Activated CD8-positive, alpha-beta T cell treated with anti-CD3 and anti-CD28 coated beads for 36 hours (primary cell): ENCODE data around the gene NDUFA6. TPM values are rescaled to one million over a fixed set of nuclear protein-coding genes. Genes with fewer than 3 reads are reported as not detected.

Experiments
- ATAC-seq: fragments of 200-7000 bp; cut with Tn5 transposase; one replicate; pipeline ENCODE4 v1.10.0; 2021; ENCODE audit warnings: mild to moderate bottlenecking, moderate library complexity
- CTCF ChIA-PET: fragments of 350-600 bp; sonication (Branson Sonifier 250); formaldehyde crosslinking; loops from one replicate; lab custom pipeline; 2021; ENCODE audit warnings: antibody characterized with exemption; lab: Charles Lee
- POLR2A ChIA-PET: fragments of 350-600 bp; sonication (Branson Sonifier 250); formaldehyde crosslinking; loops from one replicate; lab custom pipeline; 2021; ENCODE audit warnings: antibody characterized with exemption; lab: Charles Lee
- DNase-seq: peaks from one replicate; pipeline ENCODE4 v3.0.0-alpha.2; 2020
- H3K27ac Mint-ChIP-seq: one replicate; pipeline ENCODE4 v1.8.0; 2021; ENCODE audit warnings: mild to moderate bottlenecking, mixed read lengths
- H3K27me3 Mint-ChIP-seq: one replicate; pipeline ENCODE4 v1.8.0; 2021; ENCODE audit warnings: mixed read lengths
- H3K36me3 Mint-ChIP-seq: one replicate; pipeline ENCODE4 v1.8.0; 2021; ENCODE audit warnings: low read depth, mixed read lengths
- H3K4me1 Mint-ChIP-seq: one replicate; pipeline ENCODE4 v1.8.0; 2021; ENCODE audit warnings: low read depth, mixed read lengths
- H3K4me3 Mint-ChIP-seq: one replicate; pipeline ENCODE4 v1.8.0; 2021; ENCODE audit warnings: mild to moderate bottlenecking, moderate library complexity, mixed read lengths
- H3K9me3 Mint-ChIP-seq: one replicate; pipeline ENCODE4 v1.8.0; 2021; ENCODE audit warnings: mixed read lengths
- CTCF ChIP-seq: fragments of 200-600 bp; IDR thresholded peaks from one replicate; pipeline ENCODE4 v1.8.0; 2022; ENCODE audit warnings: antibody characterized with exemption, mild to moderate bottlenecking
- intact Hi-C: fragments of 100-400 bp; cut with micrococcal nuclease; formaldehyde crosslinking; loops from one replicate; pipeline ENCODE4 v1.10.0; 2022
- total RNA-seq, 2 experiments: library from RNA; stranded (reverse); gene quantifications; one replicate each; pipeline ENCODE4 v1.2.3, GENCODE V29; 2021

Gene NDUFA6
- total RNA-seq, 2 experiments from 2014 or later = 92.8 to 93.8 TPM

- peaks cover 15% of the 10 kb centered on the region for H3K36me3 Mint-ChIP-seq
- no peak overlapping the region for H3K27ac Mint-ChIP-seq
- no peaks in the 10 kb centered on the region for H3K9me3 Mint-ChIP-seq
- no peaks in the 10 kb centered on the region for H3K27me3 Mint-ChIP-seq
- H3K4me3 Mint-ChIP-seq = no peak overlapping the region
- intact Hi-C loops = no loop called here
- no peak for TF ChIP-seq CTCF
- peaks cover 19% of the 10 kb centered on the region for H3K4me1 Mint-ChIP-seq
- ChIA-PET CTCF (no interaction called here), POLR2A (no interaction called here)
- no peak for DNase-seq
- no peak for ATAC-seq
These were observed 23.6 kb downstream of the NDUFA6 start for GRCh38 chr22:42066937-42067336.

- H3K36me3 Mint-ChIP-seq = peaks cover 15% of the 10 kb centered on the region
- no peak overlapping the region for H3K27ac Mint-ChIP-seq
- H3K4me1 Mint-ChIP-seq = peaks cover 12% of the 10 kb centered on the region
- no peak overlapping the region for H3K4me3 Mint-ChIP-seq
- no peaks in the 10 kb centered on the region for H3K27me3 Mint-ChIP-seq
- CTCF ChIA-PET = no interaction called here
- no peak for TF ChIP-seq CTCF
- intact Hi-C loops = no loop called here
- DNase-seq (no peak), ATAC-seq (no peak)
- H3K9me3 Mint-ChIP-seq = no peaks in the 10 kb centered on the region
- POLR2A ChIA-PET = interaction anchor here (1.3 kb wide), 1 partner anchor 13 kb away, joined by 3 read pairs; the partner anchor contains the start of gene SMDT1
These were observed 24.3 kb downstream of the NDUFA6 start for GRCh38 chr22:42066126-42066761.

DNA sequence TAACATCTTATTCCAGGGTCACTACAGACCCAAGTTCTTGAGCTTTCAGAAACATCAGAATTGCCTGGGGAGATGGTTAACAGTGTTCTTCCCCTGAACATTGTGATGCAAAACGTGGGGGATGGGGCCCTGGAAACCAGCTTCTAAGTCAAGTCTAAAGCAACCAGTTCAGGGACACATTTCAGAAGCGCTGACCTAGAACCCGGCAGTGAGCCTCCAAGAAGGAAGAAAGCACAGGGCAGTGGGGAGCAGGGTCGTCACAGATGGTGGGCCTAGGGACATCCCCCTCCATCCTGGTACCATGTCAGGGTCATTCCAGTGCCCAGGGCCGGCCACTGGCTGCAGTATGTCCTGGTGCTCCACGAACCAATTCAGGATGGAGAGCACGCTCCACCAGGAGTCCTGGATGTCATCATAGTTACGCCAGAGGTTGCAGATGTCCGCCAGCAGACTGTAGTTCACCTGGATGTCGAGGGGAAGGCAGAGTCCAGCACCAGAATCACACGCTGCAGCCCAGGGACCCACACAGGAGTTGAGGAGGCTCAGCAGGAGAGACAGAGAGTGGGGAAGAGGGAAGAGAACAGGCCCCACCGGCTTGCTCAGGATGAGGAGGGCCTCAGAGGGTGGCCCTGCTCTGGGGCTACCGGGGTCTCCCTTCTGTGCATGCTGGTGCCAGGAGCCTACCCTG, 25.0 kb downstream of the NDUFA6 start:
- ChIA-PET POLR2A (interaction anchor here (1.1 to 1.3 kb wide), 2 partner anchors 10 to 14 kb away, joined by 3 read pairs; partner anchors contain the start of gene SMDT1), CTCF (no interaction called here)
- peaks cover 7% of the 10 kb centered on the region for H3K4me1 Mint-ChIP-seq
- H3K27ac Mint-ChIP-seq = no peak overlapping the region
- no peaks in the 10 kb centered on the region for H3K9me3 Mint-ChIP-seq
- H3K4me3 Mint-ChIP-seq = no peak overlapping the region
- DNase-seq (no peak), ATAC-seq (no peak)
- H3K27me3 Mint-ChIP-seq = no peaks in the 10 kb centered on the region
- peaks cover 18% of the 10 kb centered on the region for H3K36me3 Mint-ChIP-seq
- TF ChIP-seq CTCF = no peak
- intact Hi-C loops = no loop called here

DNA sequence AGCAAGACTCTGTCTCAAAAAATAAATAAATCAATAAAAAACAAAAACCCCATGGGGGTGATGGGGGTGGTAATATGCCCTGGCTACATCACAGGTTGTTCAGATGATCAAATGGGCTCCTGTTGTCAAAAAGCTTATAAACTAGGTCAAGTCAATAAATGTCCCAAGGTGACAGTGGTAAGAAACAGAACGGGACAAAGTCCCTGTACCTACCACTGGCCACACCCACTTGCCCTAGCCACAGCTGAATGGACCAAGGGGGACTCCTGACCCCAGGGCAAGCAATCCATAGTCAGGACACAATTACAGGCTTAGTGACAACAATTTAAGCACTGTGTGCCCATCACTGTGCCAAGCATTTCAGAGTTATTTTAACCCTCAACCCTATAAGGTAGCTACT, 25.9 kb downstream of the NDUFA6 start:
- POLR2A ChIA-PET = interaction anchor here (0.9 to 1.3 kb wide), 3 partner anchors 11 to 14 kb away, joined by 3 read pairs; partner anchors contain the start of gene SMDT1
- CTCF ChIA-PET = no interaction called here
- no peak for DNase-seq
- Mint-ChIP-seq H3K27ac (no peak overlapping the region), H3K4me1 (peaks cover under 1% of the 10 kb centered on the region), H3K9me3 (no peaks in the 10 kb centered on the region), H3K36me3 (peaks cover 24% of the 10 kb centered on the region), H3K27me3 (no peaks in the 10 kb centered on the region), H3K4me3 (no peak overlapping the region)
- no peak for ATAC-seq
- no peak for TF ChIP-seq CTCF
- intact Hi-C loops = no loop called here
